ENCODE measurements around the gene ABCA2.

Gene ABCA2

GRCh38 chr9:137053944-137054931 is 26.2 kb upstream of the ABCA2 start, which contains the start of gene ENTPD2:
ENTPD2 (minus strand) TSS chr9:137054061; CDS start chr9:137053997, 64 bp downstream.
- TF ChIP-seq CTCF (IDR thresholded peaks at IDR 0.05; ENCODE audit: low read depth, low read length, missing control alignments), result no peak
- no peak for DNase-seq (ENCODE audit: low read depth)
- no peak within 1 kb of the TSS; the same call in 1 of the 2 replicates for H3K4me3 ChIP-seq (ENCODE audit: low read depth, low read length)

GRCh38 chr9:137052998-137053943 is 25.2 kb upstream of the ABCA2 start:
- TF ChIP-seq CTCF (IDR thresholded peaks at IDR 0.05; ENCODE audit: low read depth, low read length, missing control alignments), result no peak

GRCh38 chr9:137052293-137052692 is 24.3 kb upstream of the ABCA2 start:
- H3K4me3 ChIP-seq (ENCODE audit: low read depth, low read length), result no peak overlapping the region
- TF ChIP-seq CTCF (IDR thresholded peaks at IDR 0.05; ENCODE audit: low read depth, low read length, missing control alignments), result no peak
- no peak for DNase-seq (ENCODE audit: low read depth)

More at GRCh38 chr9:137052998-137053943, 25.2 kb upstream of the ABCA2 start:
- no peak for DNase-seq (ENCODE audit: low read depth)
- no peak overlapping the region; the same call in 1 of the 2 replicates for H3K4me3 ChIP-seq (ENCODE audit: low read depth, low read length)

GRCh38 chr9:137051145-137051724 is 23.2 kb upstream of the ABCA2 start:
- TF ChIP-seq CTCF (IDR thresholded peaks at IDR 0.05; ENCODE audit: low read depth, low read length, missing control alignments), result no peak
- DNase-seq (ENCODE audit: low read depth), result no peak

GRCh38 chr9:137050570-137050969 is 22.5 kb upstream of the ABCA2 start:
- H3K4me3 ChIP-seq (ENCODE audit: low read depth, low read length), result no peak overlapping the region
- no peak for TF ChIP-seq CTCF (IDR thresholded peaks at IDR 0.05; ENCODE audit: low read depth, low read length, missing control alignments)

More at GRCh38 chr9:137051145-137051724, 23.2 kb upstream of the ABCA2 start:
- H3K4me3 ChIP-seq (ENCODE audit: low read depth, low read length), result no peak overlapping the region

More at GRCh38 chr9:137050570-137050969, 22.5 kb upstream of the ABCA2 start:
- DNase-seq (ENCODE audit: low read depth), result no peak
